PFSK-1 (cell line): ENCODE results near the gene FARS2.

ENCODE experiments used
- FOXP2 ChIP-seq: optimal IDR thresholded peaks from 2 replicates; pipeline ENCODE3; 2011; ENCODE audit warnings: borderline replicate concordance, control low read depth, inconsistent platforms; ENCODE audit not compliant: insufficient read depth; ENCODE audit errors: extremely low read length, extremely low read depth
- POLR2AphosphoS5 ChIP-seq: IDR thresholded peaks from 2 replicates; pipeline ENCODE4 v1.6.1; 2012; ENCODE audit warnings: low read depth, mild to moderate bottlenecking, control low read depth, low read length, moderate library complexity
- SIN3A ChIP-seq: IDR thresholded peaks from 2 replicates; pipeline ENCODE4 v1.6.1; 2012; ENCODE audit warnings: mild to moderate bottlenecking, low read length, moderate library complexity, borderline replicate concordance; ENCODE audit not compliant: insufficient read depth
- TAF1 ChIP-seq: IDR thresholded peaks from 2 replicates; pipeline ENCODE4 v1.6.1; 2012; ENCODE audit warnings: low read length, control low read depth, borderline replicate concordance; ENCODE audit not compliant: insufficient read depth
- TF ChIP-seq, protein P1 (sequence below), 2 experiments: IDR thresholded peaks; 2 replicates each; pipeline versions ENCODE4 v1.6.1 to v1.8.0; 2011 to 2012; ENCODE audit warnings: low read depth in 2 of 2, low read length in 2 of 2, control low read depth in 1 of 2, inconsistent platforms in 1 of 2, mild to moderate bottlenecking in 1 of 2, moderate library complexity in 1 of 2; ENCODE audit not compliant: insufficient read depth in 1 of 2

FARS2 gene

DNA sequence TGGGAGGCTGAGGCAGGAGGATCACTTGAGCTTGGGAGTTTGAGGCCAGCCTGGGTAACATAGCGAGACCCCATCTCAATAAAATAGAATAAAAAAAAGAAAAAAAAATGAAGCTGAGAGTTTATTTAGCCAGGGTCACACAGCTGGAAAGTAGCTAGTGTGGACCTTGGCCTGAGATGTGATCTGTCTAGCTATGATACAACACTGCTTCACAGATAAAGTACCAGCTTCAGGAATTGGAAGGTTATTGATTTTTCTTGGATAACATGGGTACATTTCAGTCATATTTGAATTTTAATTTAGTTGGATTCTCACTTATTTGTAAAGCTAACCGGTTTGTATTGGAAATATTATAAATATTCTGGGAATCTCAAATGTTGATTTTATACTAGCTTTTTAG lies 5.1 kb downstream of the FARS2 start:
- TF ChIP-seq, protein P1, sequence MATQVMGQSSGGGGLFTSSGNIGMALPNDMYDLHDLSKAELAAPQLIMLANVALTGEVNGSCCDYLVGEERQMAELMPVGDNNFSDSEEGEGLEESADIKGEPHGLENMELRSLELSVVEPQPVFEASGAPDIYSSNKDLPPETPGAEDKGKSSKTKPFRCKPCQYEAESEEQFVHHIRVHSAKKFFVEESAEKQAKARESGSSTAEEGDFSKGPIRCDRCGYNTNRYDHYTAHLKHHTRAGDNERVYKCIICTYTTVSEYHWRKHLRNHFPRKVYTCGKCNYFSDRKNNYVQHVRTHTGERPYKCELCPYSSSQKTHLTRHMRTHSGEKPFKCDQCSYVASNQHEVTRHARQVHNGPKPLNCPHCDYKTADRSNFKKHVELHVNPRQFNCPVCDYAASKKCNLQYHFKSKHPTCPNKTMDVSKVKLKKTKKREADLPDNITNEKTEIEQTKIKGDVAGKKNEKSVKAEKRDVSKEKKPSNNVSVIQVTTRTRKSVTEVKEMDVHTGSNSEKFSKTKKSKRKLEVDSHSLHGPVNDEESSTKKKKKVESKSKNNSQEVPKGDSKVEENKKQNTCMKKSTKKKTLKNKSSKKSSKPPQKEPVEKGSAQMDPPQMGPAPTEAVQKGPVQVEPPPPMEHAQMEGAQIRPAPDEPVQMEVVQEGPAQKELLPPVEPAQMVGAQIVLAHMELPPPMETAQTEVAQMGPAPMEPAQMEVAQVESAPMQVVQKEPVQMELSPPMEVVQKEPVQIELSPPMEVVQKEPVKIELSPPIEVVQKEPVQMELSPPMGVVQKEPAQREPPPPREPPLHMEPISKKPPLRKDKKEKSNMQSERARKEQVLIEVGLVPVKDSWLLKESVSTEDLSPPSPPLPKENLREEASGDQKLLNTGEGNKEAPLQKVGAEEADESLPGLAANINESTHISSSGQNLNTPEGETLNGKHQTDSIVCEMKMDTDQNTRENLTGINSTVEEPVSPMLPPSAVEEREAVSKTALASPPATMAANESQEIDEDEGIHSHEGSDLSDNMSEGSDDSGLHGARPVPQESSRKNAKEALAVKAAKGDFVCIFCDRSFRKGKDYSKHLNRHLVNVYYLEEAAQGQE (IDR thresholded peaks at IDR 0.05; ENCODE audit: insufficient read depth in 1 of 2, low read depth in 2 of 2, low read length in 2 of 2) = no peak
- TF ChIP-seq SIN3A = no peak
- no peak for TF ChIP-seq POLR2AphosphoS5

DNA sequence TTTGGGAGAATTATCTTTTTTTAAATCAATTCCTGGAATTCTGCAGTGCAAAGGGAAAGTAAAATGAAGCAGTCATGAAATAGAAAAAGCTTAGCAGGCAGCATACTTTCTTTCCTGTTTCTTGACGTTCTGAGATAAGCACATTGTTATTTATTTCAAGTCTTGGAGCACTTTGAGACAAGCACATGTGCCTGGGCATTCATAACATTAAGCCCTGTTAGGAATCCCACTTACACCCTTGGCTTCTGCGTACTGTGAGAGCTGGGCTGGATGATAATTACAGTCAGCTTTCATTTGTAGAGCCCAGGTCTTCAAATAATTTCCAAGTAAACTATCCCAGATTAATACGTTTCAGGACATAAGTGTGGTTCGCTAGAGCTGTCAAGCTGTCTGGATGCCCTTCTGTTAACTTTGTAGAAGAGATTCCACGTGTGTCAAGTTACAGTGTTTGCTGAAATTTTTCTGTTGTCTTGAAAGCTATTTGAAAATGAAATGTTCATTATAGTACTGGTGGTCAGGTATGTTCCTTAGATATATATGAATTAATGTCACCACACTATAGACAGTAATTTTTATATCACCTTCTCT lies 8.9 kb downstream of the FARS2 start:
- TF ChIP-seq TAF1 = no peak
- TF ChIP-seq POLR2AphosphoS5 = no peak
- TF ChIP-seq SIN3A = no peak
- no peak for TF ChIP-seq FOXP2
- TF ChIP-seq, protein P1 (IDR thresholded peaks at IDR 0.05; ENCODE audit: insufficient read depth in 1 of 2, low read depth in 2 of 2, low read length in 2 of 2) = no peak

DNA sequence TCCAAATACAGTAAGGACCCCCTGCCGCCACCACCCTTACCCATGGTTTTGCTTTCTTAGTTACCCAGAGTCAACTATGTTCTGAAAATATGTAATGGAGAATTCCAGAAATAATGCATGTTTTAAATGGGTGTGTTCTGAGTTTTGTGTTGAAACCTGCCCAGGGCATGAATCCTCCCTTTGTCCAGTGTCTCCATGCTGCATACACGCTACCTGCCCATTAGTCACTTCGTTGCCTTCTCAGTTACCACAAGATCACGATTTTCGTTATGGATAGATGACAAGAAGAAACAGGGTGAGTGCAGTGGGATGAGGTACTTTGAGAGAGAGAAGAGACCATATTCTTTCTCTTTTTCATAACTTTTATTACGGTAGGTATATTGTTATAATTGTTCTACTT lies 10.6 kb downstream of the FARS2 start:
- TF ChIP-seq SIN3A = no peak

DNA sequence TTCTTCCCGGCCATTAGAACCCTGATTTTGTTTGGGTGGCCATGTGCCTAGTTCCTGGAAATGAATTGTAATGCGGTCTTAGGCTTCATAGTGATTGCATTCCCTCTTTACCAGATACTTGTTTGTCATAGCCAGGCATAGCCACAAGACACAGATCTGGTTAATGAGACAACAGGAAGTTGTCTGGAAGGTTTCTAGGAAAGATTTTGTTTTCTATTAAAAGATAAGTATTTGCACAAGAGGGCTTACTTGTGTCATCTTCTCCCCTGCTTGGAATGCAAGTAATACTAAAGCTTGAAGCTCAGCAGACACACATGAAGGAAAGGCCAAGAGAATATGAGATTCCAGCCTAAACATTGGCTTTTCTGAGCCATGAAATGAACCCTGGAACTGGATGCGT lies 12.9 kb downstream of the FARS2 start:
- no peak for TF ChIP-seq SIN3A
- TF ChIP-seq POLR2AphosphoS5 = no peak
- TF ChIP-seq TAF1 = no peak
- TF ChIP-seq, protein P1 (IDR thresholded peaks at IDR 0.05; ENCODE audit: insufficient read depth in 1 of 2, low read depth in 2 of 2, low read length in 2 of 2) = no peak
- TF ChIP-seq FOXP2 = no peak

DNA sequence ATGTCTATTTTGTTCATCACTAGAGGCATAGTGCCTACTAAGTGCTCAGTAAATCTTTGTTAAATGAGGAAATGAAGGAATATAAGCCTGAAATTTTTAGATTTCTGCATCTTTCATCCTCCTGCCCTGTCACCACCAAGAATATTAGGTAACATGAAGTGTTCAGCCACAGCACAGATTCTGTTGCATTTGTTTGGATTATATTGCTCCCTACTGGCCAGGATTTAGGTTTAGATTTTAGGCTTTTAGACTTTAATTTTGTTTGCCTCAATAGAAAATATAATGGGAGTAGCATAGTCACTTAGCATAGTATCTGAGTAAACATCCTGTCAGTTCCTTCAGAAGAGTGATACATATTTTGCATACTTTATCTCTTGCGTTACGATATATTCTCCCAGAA lies 14.2 kb downstream of the FARS2 start:
- TF ChIP-seq, protein P1 (IDR thresholded peaks at IDR 0.05; ENCODE audit: insufficient read depth in 1 of 2, low read depth in 2 of 2, low read length in 2 of 2) = no peak
- TF ChIP-seq POLR2AphosphoS5 (no peak), TAF1 (no peak), SIN3A (no peak), FOXP2 (no peak)
